GM23248 (cell line): Measurements from ENCODE around the gene GLMP.

Source experiments
- EZH2 ChIP-seq: fragments of 200-600 bp; sonication (generic); IDR thresholded peaks from 2 replicates; pipeline ENCODE4 v1.6.1; 2018; ENCODE audit warnings: antibody characterized with exemption, mild to moderate bottlenecking; ENCODE audit not compliant: insufficient read depth, poor library complexity, severe bottlenecking
- EZH2phosphoT487 ChIP-seq: fragments of 200-600 bp; sonication (generic); IDR thresholded peaks from 2 replicates; pipeline ENCODE4 v1.6.1; 2018; ENCODE audit warnings: antibody characterized with exemption, moderate library complexity, mild to moderate bottlenecking, low read depth; ENCODE audit not compliant: insufficient read depth

DNA sequence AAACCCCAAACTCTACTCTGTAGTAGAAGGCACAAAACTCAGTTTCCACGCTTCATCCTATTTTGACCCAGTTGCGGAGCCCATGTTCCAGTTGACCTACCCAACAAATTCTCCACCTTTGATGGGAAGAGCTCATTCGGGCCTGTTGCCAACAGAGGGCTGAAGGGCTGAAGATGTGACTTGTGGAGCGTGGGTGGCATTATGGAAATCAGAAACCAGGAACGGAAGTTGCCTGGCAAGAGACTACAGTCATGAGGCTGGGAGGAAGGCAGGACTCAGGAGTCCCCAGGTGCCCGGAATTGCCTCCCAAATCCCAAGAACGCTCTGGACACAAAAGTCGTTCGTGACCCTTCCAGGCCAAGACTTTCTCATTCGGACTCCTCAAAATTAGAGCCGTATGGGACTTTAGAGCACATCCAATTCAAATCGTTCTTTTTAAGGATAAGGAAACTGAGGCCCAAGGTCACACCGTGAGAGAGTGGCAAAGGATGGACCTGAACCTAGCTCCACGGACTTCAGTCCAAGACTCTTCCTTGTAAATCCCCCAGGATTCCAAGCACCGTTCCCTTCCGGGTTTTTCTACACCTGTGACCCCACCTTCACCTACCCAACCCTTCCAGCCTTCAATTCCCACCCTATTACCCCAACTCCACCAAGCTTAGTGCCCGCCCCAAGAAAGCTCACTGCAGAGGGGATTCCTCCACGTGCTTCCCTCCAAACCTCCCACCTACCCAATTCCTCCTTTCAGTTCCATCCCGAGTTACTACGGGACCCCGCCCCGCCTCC lies 13.6 kb downstream of the GLMP start:
- no peak for TF ChIP-seq EZH2
- TF ChIP-seq EZH2phosphoT487 = no peak
